ENCODE results near the gene DUSP3. TPM values are rescaled to one million over a fixed set of nuclear protein-coding genes. Genes with fewer than 3 reads are reported as not detected.

The DUSP3 gene
- total and polyA plus RNA-seq, 10 of the 15 experiments (the other 5 are each of a cell fraction or from before 2014, with no cell fraction given): 1.5 to 12.1 (median 3.8) TPM

DNA sequence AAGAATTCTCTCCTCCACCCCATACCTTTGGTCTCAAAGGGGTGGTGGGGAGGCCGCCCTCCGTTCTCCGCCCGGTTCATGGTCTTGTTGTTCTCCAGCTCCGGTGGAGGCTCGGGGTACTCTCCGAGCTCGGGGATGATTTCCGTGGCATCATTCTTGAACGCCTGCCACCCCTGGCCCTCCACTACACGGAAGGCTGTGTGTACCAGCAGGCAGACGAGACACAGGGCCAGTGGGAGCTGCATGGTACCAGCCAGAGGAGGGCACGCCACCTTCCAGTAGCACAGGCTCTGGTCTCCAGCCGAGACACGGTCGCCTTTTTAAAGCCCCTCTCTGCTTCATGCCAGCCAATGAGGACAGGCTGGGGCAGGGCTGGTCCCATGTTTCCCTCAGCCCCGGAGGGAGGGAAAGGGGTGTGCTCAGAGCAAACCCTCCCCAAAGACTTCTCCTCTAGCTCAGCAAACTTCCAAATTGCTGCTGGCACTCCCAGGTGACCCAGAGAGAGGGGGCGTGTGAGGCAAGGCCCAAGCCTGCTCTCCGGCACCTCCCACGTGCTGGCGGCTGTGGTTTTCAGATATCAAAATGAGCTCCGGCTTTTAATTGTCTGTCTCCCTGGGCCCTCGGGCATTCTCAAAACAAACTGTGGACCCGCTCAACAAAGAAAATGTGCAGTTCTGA, 20.1 kb downstream of the DUSP3 start, which contains the start of gene SOST:
Gene SOST, minus strand, starts transcription at position 295 of the 678 bp plus-strand sequence. Its CDS starts 50 bp downstream, at position 245.
- H3K9me3 ChIP-seq (replicated peaks; ENCODE audit: control insufficient read depth, insufficient read depth, low read length): no peaks in the 10 kb centered on the region
- WGBS (ENCODE audit: insufficient coverage, insufficient replicate concordance, low lambda C conversion rate, missing lambda C conversion rate): 44% methylated on average over 24 of the region's 24 CpGs
- SMC1A ChIA-PET (ENCODE audit: uncharacterized antibody, unreplicated experiment): interaction anchor here (1.0 to 7.4 kb wide), 5 partner anchors 32 to 185 kb away, joined by 3 to 171 read pairs (median 5); no protein-coding TSS in a partner anchor
- H3K27ac ChIP-seq (ENCODE audit: control insufficient read depth, insufficient read depth): no peak within 1 kb of the TSS
- DNase-seq (ENCODE audit: low read depth, low spot score): no peak
- no peak for ATAC-seq
- no peak for FAIRE-seq
- no peaks in the 10 kb centered on the region for H3K36me3 ChIP-seq (ENCODE audit: control insufficient read depth in 2 of 2, insufficient read depth in 2 of 2, low read length in 1 of 2)
- H3K4me2 ChIP-seq (ENCODE audit: control insufficient read depth, insufficient read depth): no peak within 1 kb of the TSS
- no peaks in the 10 kb centered on the region for H3K79me2 ChIP-seq (ENCODE audit: control insufficient read depth, insufficient read depth, low read length)
- in situ Hi-C loops (cut with MboI) (no loop called here), intact Hi-C loops (cut with micrococcal nuclease; ENCODE audit: unreplicated experiment) (no loop called here)
- H2AFZ ChIP-seq (ENCODE audit: control insufficient read depth, low read depth, low read length): no peak within 1 kb of the TSS
- RAD21 ChIA-PET (ENCODE audit: unreplicated experiment): interaction anchor here (1.2 to 11.0 kb wide), 5 partner anchors 45 to 184 kb away, joined by 4 to 171 read pairs (median 5); no protein-coding TSS in a partner anchor
- H3K27me3 ChIP-seq (replicated peaks in 1 of 2; ENCODE audit: control insufficient read depth in 2 of 2, insufficient read depth in 2 of 2, low read length in 1 of 2): peaks cover 5 to 6% of the 10 kb centered on the region in 2 experiments
- CTCF ChIA-PET: interaction anchor here (1.7 to 14.6 kb wide), 8 partner anchors 8 to 365 kb away, joined by 4 to 515 read pairs (median 12); no protein-coding TSS in a partner anchor
- H3K4me1 ChIP-seq (ENCODE audit: control insufficient read depth, insufficient read depth, low read length): no peaks in the 10 kb centered on the region
- no peak for TF ChIP-seq NFXL1 (IDR thresholded peaks at IDR 0.05; ENCODE audit: borderline replicate concordance)
- TF ChIP-seq MTA3 (IDR thresholded peaks at IDR 0.05; ENCODE audit: borderline replicate concordance, low read length): no peak
- TF ChIP-seq, protein P1, sequence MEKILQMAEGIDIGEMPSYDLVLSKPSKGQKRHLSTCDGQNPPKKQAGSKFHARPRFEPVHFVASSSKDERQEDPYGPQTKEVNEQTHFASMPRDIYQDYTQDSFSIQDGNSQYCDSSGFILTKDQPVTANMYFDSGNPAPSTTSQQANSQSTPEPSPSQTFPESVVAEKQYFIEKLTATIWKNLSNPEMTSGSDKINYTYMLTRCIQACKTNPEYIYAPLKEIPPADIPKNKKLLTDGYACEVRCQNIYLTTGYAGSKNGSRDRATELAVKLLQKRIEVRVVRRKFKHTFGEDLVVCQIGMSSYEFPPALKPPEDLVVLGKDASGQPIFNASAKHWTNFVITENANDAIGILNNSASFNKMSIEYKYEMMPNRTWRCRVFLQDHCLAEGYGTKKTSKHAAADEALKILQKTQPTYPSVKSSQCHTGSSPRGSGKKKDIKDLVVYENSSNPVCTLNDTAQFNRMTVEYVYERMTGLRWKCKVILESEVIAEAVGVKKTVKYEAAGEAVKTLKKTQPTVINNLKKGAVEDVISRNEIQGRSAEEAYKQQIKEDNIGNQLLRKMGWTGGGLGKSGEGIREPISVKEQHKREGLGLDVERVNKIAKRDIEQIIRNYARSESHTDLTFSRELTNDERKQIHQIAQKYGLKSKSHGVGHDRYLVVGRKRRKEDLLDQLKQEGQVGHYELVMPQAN (conservative IDR thresholded peaks at IDR 0.05): no peak
- TF ChIP-seq ZNF622 (IDR thresholded peaks at IDR 0.05): no peak
- no peak within 1 kb of the TSS for H3K4me3 ChIP-seq
- POLR2A ChIA-PET: no interaction called here
- no peak within 1 kb of the TSS for H3K9ac ChIP-seq (ENCODE audit: control insufficient read depth, insufficient read depth, low read length)
- BruUV-seq (replicated peaks): no TSS peak
- H4K20me1 ChIP-seq (ENCODE audit: control insufficient read depth, insufficient read depth): no peaks in the 10 kb centered on the region
